Stomach (tissue), 9 donors: ENCODE measurements around the gene NGB. TPM values are rescaled to one million over a fixed set of nuclear protein-coding genes. Genes with fewer than 3 reads are reported as not detected.

Experiments
- DNase-seq, 2 donors: peaks; one replicate each; pipeline versions ENCODE4 v3.0.0 to v3.0.0-alpha.2; 2013 to 2019
- H3K27ac ChIP-seq, 5 donors: fragments of 200-600 bp in 4 of 5; sonication (generic) in 4 of 5; one replicate each; pipeline ENCODE4 v1.5.1; 2013 to 2019; ENCODE audit warnings: mild to moderate bottlenecking in 1 of 5, moderate library complexity in 1 of 5
- H3K27me3 ChIP-seq, 3 donors: fragments of 200-600 bp; sonication (generic); one replicate each; pipeline ENCODE4 v1.5.1; 2017 to 2019; ENCODE audit warnings: mixed run types in 1 of 3
- H3K36me3 ChIP-seq, 4 donors: fragments of 200-600 bp; sonication (generic); 1 replicate in 3 of 4; 2 replicates in 1 of 4; pipeline ENCODE4 v1.5.1; 2016 to 2019
- H3K4me1 ChIP-seq, 4 donors: fragments of 200-600 bp; sonication (generic); one replicate each; pipeline ENCODE4 v1.5.1; 2016 to 2019
- H3K4me3 ChIP-seq, 4 donors: fragments of 200-600 bp; sonication (generic) in 3 of 4; one replicate each; pipeline ENCODE4 v1.5.1; 2016 to 2019; ENCODE audit warnings: mild to moderate bottlenecking in 1 of 4
- H3K9me3 ChIP-seq, 4 donors: fragments of 200-600 bp; sonication (generic); one replicate each; pipeline ENCODE4 v1.5.1; 2016 to 2019
- EP300 ChIP-seq: sonication (generic); formaldehyde crosslinking; IDR thresholded peaks from one replicate; pipeline ENCODE4 v1.6.1; 2017; ENCODE audit warnings: antibody characterized with exemption
- POLR2A ChIP-seq, 4 donors: fragments of 450-650 bp; IDR thresholded peaks; one replicate each; pipeline ENCODE4 v1.6.1; 2016; ENCODE audit warnings: antibody characterized with exemption in 4 of 4, control low read depth in 2 of 4, mild to moderate bottlenecking in 1 of 4, moderate library complexity in 1 of 4
- POLR2AphosphoS5 ChIP-seq, 3 donors: sonication (generic); formaldehyde crosslinking; IDR thresholded peaks; one replicate each; pipeline ENCODE4 v1.6.1; 2016; ENCODE audit warnings: antibody characterized with exemption in 3 of 3
- WGBS, 5 donors: extraction: QIAGEN DNeasy Blood & Tissue Kit in 3 of 5; methylation state at CpG; one replicate each; pipeline versions ENCODE4 v1.1.5 to v1.1.7; 2013 to 2018; 5-methylcytosine and 5-hydroxymethylcytosine counted together
- intact Hi-C: fragments of 100-400 bp; cut with DNase I; formaldehyde crosslinking; loops from one replicate; pipeline ENCODE4 v1.15.1; 2023; ENCODE audit warnings: low total_unique reads
- polyA plus RNA-seq, 3 donors: library from polyadenylated mRNA; stranded (reverse); fragments of 200-250 nt; gene quantifications; one replicate each; pipeline ENCODE4 v1.2.3, GENCODE V29; 2013
- total RNA-seq, 5 donors: library from RNA; depleted of rRNA; stranded (reverse); fragments of >200 nt; gene quantifications; one replicate each; pipeline versions ENCODE4 v1.1.0 to v1.2.3, GENCODE V29; 2014 to 2016
- TF ChIP-seq, protein P1 (sequence below), 7 experiments: fragments of 450-650 bp in 4 of 7; fragments of 200-600 bp in 3 of 7; sonication (generic) in 3 of 7; IDR thresholded peaks; one replicate each; pipeline ENCODE4 v1.5.1; 2016 to 2019; ENCODE audit warnings: antibody characterized with exemption in 7 of 7, control low read depth in 2 of 7, mild to moderate bottlenecking in 1 of 7
- donor health status: healthy with polysubstance abuse.
- donor health status: Bipolar disorder and iron deficiency.
- donor health status: healthy.

NGB gene
- total and polyA plus RNA-seq, 8 donors = 0.18 to 47.2 (median 1.8) TPM; not detected in 3

DNA sequence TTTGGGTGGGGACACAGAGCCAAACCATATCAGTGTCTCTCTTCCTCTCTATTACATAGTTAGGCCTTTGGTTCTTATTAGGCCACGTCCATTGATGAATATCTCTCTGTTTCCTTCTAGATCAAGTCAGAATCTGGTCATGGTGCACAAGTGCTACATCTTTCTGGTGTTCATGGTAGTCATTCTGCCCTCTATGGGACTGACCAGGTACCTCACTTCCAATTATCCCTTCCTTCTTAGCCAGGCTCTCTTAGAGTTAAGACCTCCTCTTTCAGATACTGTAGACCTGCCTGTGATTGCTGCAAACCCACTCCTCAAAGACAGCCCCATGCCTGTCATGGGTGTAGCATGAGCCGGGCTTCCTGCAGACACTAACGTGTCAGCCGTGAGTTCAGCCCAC lies 25.2 kb downstream of the NGB start:
- DNase-seq = no peak
- Histone ChIP-seq H3K27ac (no peak overlapping the region), H3K4me3 (no peak overlapping the region), H3K36me3 (no peaks in the 10 kb centered on the region), H3K4me1 (no peaks in the 10 kb centered on the region), H3K9me3 (no peaks in the 10 kb centered on the region), H3K27me3 (no peaks in the 10 kb centered on the region)
- no peak for TF ChIP-seq POLR2A (IDR thresholded peaks at IDR 0.05)
- TF ChIP-seq, protein P1, sequence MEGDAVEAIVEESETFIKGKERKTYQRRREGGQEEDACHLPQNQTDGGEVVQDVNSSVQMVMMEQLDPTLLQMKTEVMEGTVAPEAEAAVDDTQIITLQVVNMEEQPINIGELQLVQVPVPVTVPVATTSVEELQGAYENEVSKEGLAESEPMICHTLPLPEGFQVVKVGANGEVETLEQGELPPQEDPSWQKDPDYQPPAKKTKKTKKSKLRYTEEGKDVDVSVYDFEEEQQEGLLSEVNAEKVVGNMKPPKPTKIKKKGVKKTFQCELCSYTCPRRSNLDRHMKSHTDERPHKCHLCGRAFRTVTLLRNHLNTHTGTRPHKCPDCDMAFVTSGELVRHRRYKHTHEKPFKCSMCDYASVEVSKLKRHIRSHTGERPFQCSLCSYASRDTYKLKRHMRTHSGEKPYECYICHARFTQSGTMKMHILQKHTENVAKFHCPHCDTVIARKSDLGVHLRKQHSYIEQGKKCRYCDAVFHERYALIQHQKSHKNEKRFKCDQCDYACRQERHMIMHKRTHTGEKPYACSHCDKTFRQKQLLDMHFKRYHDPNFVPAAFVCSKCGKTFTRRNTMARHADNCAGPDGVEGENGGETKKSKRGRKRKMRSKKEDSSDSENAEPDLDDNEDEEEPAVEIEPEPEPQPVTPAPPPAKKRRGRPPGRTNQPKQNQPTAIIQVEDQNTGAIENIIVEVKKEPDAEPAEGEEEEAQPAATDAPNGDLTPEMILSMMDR (IDR thresholded peaks at IDR 0.05) = no peak
- no peak for TF ChIP-seq EP300
- TF ChIP-seq POLR2AphosphoS5 (IDR thresholded peaks at IDR 0.05) = no peak
- intact Hi-C loops = no loop called here
- 72 to 87% (median 75%) methylated on average over 4 of the region's 4 CpGs for WGBS, 5 donors

DNA sequence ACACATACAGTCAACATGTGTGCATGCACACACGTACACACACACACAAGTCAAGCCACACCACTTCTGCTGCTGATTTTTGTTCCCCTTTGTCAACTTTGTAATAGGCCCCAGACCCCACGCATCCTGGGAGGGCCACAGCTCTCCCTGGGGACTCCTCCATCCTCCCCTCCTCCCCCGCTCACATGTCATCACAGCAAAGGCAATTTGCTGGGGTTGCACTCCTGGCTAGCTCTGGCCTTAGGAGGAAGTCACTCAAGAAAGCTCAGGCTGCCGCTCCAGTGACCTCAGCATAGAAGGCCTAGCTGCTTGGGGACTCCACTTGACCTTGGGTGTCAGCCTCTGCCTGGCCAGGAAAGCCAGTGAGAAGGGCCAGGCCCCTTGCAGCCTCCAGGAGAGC lies 27.2 kb downstream of the NGB start:
- no peak overlapping the region for H3K4me3 ChIP-seq
- intact Hi-C loops = no loop called here
- no peaks in the 10 kb centered on the region for H3K4me1 ChIP-seq
- WGBS, 5 donors = 76 to 86% (median 84%) methylated on average over 4 of the region's 4 CpGs
- no peaks in the 10 kb centered on the region for H3K9me3 ChIP-seq
- no peaks in the 10 kb centered on the region for H3K36me3 ChIP-seq
- no peaks in the 10 kb centered on the region for H3K27me3 ChIP-seq
- DNase-seq = peak in 1 of 2 donors; percentile 21
- no peak for TF ChIP-seq EP300
- TF ChIP-seq, protein P1 (IDR thresholded peaks at IDR 0.05) = no peak
- TF ChIP-seq POLR2A (IDR thresholded peaks at IDR 0.05) = no peak
- TF ChIP-seq POLR2AphosphoS5 (IDR thresholded peaks at IDR 0.05) = no peak
- H3K27ac ChIP-seq = no peak overlapping the region

DNA sequence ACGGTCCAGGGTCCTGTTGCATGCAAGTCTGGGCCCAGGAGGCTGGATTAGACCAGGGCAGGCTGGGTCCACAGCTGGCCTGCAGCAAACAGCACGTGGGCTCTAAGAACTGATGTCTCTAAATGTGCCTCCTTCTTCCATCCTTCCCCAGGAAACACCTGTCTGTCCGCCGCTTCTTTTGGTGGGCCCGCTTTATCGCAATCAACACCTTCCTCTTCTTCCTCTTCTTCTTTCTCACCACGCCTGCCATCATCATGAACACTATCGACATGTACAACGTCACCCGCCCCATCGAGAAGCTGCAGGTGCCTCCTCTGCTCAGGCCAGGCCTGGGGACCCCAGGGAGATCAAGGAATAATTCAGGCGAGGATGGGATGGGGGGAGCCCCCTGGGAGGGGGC lies 28.3 kb downstream of the NGB start:
- TF ChIP-seq EP300 = no peak
- no peak for TF ChIP-seq POLR2AphosphoS5 (IDR thresholded peaks at IDR 0.05)
- TF ChIP-seq POLR2A (IDR thresholded peaks at IDR 0.05) = no peak
- TF ChIP-seq, protein P1 (IDR thresholded peaks at IDR 0.05) = no peak
- no peak for DNase-seq
- Histone ChIP-seq H3K9me3 (no peaks in the 10 kb centered on the region), H3K27me3 (no peaks in the 10 kb centered on the region), H3K4me1 (no peaks in the 10 kb centered on the region), H3K4me3 (no peak overlapping the region), H3K36me3 (no peaks in the 10 kb centered on the region), H3K27ac (no peak overlapping the region)
- intact Hi-C loops = no loop called here
- 65 to 78% (median 75%) methylated on average over 12 of the region's 12 CpGs for WGBS, 5 donors

GRCh38 chr14:77241955-77242354 lies 29.1 kb downstream of the NGB start:
- Histone ChIP-seq H3K9me3 (no peaks in the 10 kb centered on the region), H3K27me3 (peaks cover 0 to 5% (median 0%) of the 10 kb centered on the region in 3 donors), H3K27ac (no peak overlapping the region), H3K4me1 (no peaks in the 10 kb centered on the region), H3K4me3 (no peak overlapping the region), H3K36me3 (no peaks in the 10 kb centered on the region)
- intact Hi-C loops = no loop called here
- 47 to 54% (median 51%) methylated on average over 2 of the region's 2 CpGs for WGBS, 5 donors
- no peak for TF ChIP-seq POLR2AphosphoS5 (IDR thresholded peaks at IDR 0.05)
- TF ChIP-seq, protein P1 (IDR thresholded peaks at IDR 0.05) = no peak
- DNase-seq = no peak
